Smooth muscle cell (in vitro differentiated cells): ENCODE results near the gene PCGF2. TPM values are rescaled to one million over a fixed set of nuclear protein-coding genes. Genes with fewer than 3 reads are reported as not detected.

Source experiments
- DNase-seq: peaks from one replicate; lab custom pipeline; 2025; ENCODE audit not compliant: unreplicated experiment; lab: John Stamatoyannopoulos, UW
- H2AFZ ChIP-seq: fragments of 200-600 bp; sonication (generic); 2 replicates; pipeline ENCODE4 v1.6.0; 2016; ENCODE audit warnings: antibody characterized with exemption, low read depth, mild to moderate bottlenecking
- H3F3A ChIP-seq: fragments of 200-600 bp; sonication (generic); 2 replicates; pipeline ENCODE4 v1.6.0; 2017; ENCODE audit warnings: antibody characterized with exemption, low read depth
- H3K27ac ChIP-seq: fragments of 200-600 bp; sonication (generic); 2 replicates; pipeline ENCODE4 v1.5.1; 2016; ENCODE audit warnings: low read depth, mild to moderate bottlenecking
- H3K27me3 ChIP-seq: fragments of 200-600 bp; sonication (generic); 2 replicates; pipeline ENCODE4 v1.6.1; 2016; ENCODE audit warnings: low read depth, mild to moderate bottlenecking
- H3K36me3 ChIP-seq: fragments of 200-600 bp; sonication (generic); 2 replicates; pipeline ENCODE4 v1.5.1; 2016; ENCODE audit warnings: low read depth
- H3K4me1 ChIP-seq: fragments of 200-600 bp; sonication (generic); 2 replicates; pipeline ENCODE4 v1.5.1; 2016; ENCODE audit warnings: low read depth
- H3K4me2 ChIP-seq: fragments of 200-600 bp; sonication (generic); 2 replicates; pipeline ENCODE4 v1.6.0; 2016; ENCODE audit warnings: mild to moderate bottlenecking
- H3K4me3 ChIP-seq: fragments of 200-600 bp; sonication (generic); 2 replicates; pipeline ENCODE4 v1.5.1; 2016; ENCODE audit warnings: mild to moderate bottlenecking
- H3K79me2 ChIP-seq: fragments of 200-600 bp; sonication (generic); 2 replicates; pipeline ENCODE4 v1.6.0; 2016; ENCODE audit warnings: low read depth, mild to moderate bottlenecking
- H3K9ac ChIP-seq: fragments of 200-600 bp; sonication (generic); 2 replicates; pipeline ENCODE4 v1.6.0; 2016; ENCODE audit warnings: low read depth
- H3K9me3 ChIP-seq: fragments of 200-600 bp; sonication (generic); replicated peaks from 2 replicates; pipeline ENCODE4 v1.5.1; 2016; ENCODE audit warnings: low read depth
- H4K20me1 ChIP-seq: fragments of 200-600 bp; sonication (generic); 2 replicates; pipeline ENCODE4 v1.6.0; 2016; ENCODE audit warnings: low read depth
- CTCF ChIP-seq: fragments of 200-600 bp; sonication (generic); IDR thresholded peaks from 2 replicates; pipeline ENCODE4 v1.5.1; 2017; ENCODE audit warnings: borderline replicate concordance, mild to moderate bottlenecking, antibody characterized with exemption; ENCODE audit not compliant: insufficient read depth, poor library complexity, severe bottlenecking
- WGBS: methylation state at CpG from one replicate; pipeline ENCODE4 v1.1.7; 2016; ENCODE audit warnings: low lambda C conversion rate; 5-methylcytosine and 5-hydroxymethylcytosine counted together
- polyA plus RNA-seq: library from polyadenylated mRNA; unstranded; fragments of >200 nt; fragmentation: Nextera tagmentation; extraction: Ambion mirVana; gene quantifications from 2 replicates; pipeline ENCODE4 v1.2.1, GENCODE V29; 2016
- total RNA-seq: library from RNA; depleted of rRNA; stranded (reverse); fragments of >200 nt; gene quantifications from 2 replicates; pipeline ENCODE4 v1.2.3, GENCODE V29; 2014

Gene PCGF2
- total and polyA plus RNA-seq, 2 experiments from 2014 or later = 6.1 to 11.6 TPM

- Histone ChIP-seq H3K79me2 (peaks cover 32% of the 10 kb centered on the region), H3K4me3 (no peak overlapping the region), H3K4me1 (no peaks in the 10 kb centered on the region), H3K4me2 (no peak overlapping the region), H3K9me3 (no peaks in the 10 kb centered on the region), H3F3A (no peaks in the 10 kb centered on the region), H3K27me3 (no peaks in the 10 kb centered on the region), H3K27ac (no peak overlapping the region), H3K9ac (no peak overlapping the region), H4K20me1 (peaks cover 77% of the 10 kb centered on the region), H3K36me3 (no peaks in the 10 kb centered on the region), H2AFZ (no peak overlapping the region)
- no peak for TF ChIP-seq CTCF
- 96% methylated on average over 16 of the region's 16 CpGs for WGBS
- DNase-seq = no peak
These were observed 9.4 kb downstream of the PCGF2 start for GRCh38 chr17:38738686-38739085.

- no peaks in the 10 kb centered on the region for H3K36me3 ChIP-seq
- H3K27ac ChIP-seq = no peak overlapping the region
- 92% methylated on average over 14 of the region's 14 CpGs for WGBS
- no peak overlapping the region for H2AFZ ChIP-seq
- no peak for TF ChIP-seq CTCF
- H3K4me2 ChIP-seq = no peak overlapping the region
- H3K27me3 ChIP-seq = no peaks in the 10 kb centered on the region
- no peak overlapping the region for H3K4me3 ChIP-seq
- H4K20me1 ChIP-seq = peaks cover 71% of the 10 kb centered on the region
- no peak for DNase-seq
- H3K79me2 ChIP-seq = peaks cover 26% of the 10 kb centered on the region
- H3K4me1 ChIP-seq = no peaks in the 10 kb centered on the region
- H3K9me3 ChIP-seq = no peaks in the 10 kb centered on the region
- no peaks in the 10 kb centered on the region for H3F3A ChIP-seq
- H3K9ac ChIP-seq = no peak overlapping the region
These were observed 10.0 kb downstream of the PCGF2 start for GRCh38 chr17:38738007-38738662.

DNA sequence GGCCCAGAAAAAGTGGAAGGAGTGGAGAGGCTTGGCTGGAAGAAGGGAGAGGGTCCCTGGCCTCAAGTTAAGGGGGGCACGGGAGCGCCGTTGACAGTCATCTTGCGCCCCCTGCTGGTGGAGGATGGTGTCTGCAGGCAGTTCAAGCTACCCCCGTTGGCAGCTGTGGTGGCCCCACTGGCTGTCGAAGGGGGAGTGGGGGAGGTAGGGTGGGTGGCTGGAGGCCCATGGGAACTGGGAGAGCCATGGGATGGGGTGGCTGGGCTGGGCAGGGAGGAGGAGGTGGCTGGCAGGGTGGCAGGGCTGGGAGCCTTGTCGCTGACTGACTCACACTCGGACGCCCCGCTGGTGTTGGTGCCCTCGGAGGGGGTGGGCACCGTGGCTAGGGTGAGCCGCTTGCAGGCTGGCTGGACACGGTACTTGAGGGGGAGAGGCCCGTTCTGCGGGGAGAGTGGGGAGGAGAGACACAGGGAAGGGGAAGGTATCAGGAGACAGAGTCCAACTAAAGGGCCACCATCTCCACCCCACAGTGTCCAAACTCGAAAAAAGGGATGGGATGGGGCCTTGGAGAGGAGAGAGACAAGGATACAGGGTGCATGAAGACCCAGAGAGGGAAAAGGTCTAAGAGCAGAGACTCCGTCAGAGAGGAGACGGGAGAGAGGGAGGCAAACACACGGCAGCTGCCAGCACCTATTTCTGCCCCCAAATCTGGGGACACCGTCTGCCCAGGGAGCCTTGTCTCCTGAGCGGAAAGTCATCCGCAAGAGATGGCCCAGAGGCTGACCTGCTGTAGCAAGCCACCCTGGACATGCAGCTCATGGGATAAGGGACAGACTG is 12.8 kb downstream of the PCGF2 start:
- Histone ChIP-seq H3K4me3 (no peak overlapping the region), H3K27me3 (no peaks in the 10 kb centered on the region), H3K27ac (no peak overlapping the region), H2AFZ (no peak overlapping the region), H3K4me1 (peaks cover 5% of the 10 kb centered on the region), H3K9ac (no peak overlapping the region), H4K20me1 (peaks cover 44% of the 10 kb centered on the region), H3F3A (peaks cover 11% of the 10 kb centered on the region), H3K4me2 (no peak overlapping the region), H3K9me3 (no peaks in the 10 kb centered on the region), H3K36me3 (no peaks in the 10 kb centered on the region), H3K79me2 (no peaks in the 10 kb centered on the region)
- WGBS = 60% methylated on average over 16 of the region's 23 CpGs
- peak; percentile 27 for DNase-seq
- TF ChIP-seq CTCF = peak; percentile 96
